H1 (cell line): ENCODE data around the gene C3orf80. TPM values are rescaled to one million over a fixed set of nuclear protein-coding genes. Genes with fewer than 3 reads are reported as not detected.

Source experiments
- CTCF ChIA-PET: fragments of 300-600 bp; sonication (Branson Sonifier 250); formaldehyde crosslinking; loops from one replicate; lab custom pipeline; 2021; ENCODE audit not compliant: partially characterized antibody; lab: Charles Lee
- POLR2A ChIA-PET: fragments of 300-600 bp; sonication (Branson Sonifier 250); formaldehyde crosslinking; loops from one replicate; lab custom pipeline; 2021; ENCODE audit warnings: inconsistent platforms; ENCODE audit not compliant: partially characterized antibody; lab: Charles Lee
- DNase-seq, 2 experiments: peaks; one replicate each; pipeline versions ENCODE4 v3.0.0 to v3.0.0-alpha.2; 2010 to 2022; ENCODE audit warnings: low spot score in 2 of 2, low read depth in 1 of 2, mixed read lengths in 1 of 2
- FAIRE-seq: peaks from 2 replicates; lab custom pipeline; 2011; peaks lifted over from hg19 to GRCh38; lab: Jason Lieb, UNC
- H2AFZ ChIP-seq: 2 replicates; pipeline ENCODE4 v1.8.1; 2012; ENCODE audit warnings: low read length, inconsistent platforms
- H2AK5ac ChIP-seq: 2 replicates; pipeline ENCODE4 v1.6.1; 2013; ENCODE audit warnings: low read depth, low read length
- H2BK120ac ChIP-seq: replicated peaks from 2 replicates; pipeline ENCODE3; 2013; ENCODE audit warnings: low read depth, low read length, inconsistent platforms
- H2BK12ac ChIP-seq: 2 replicates; pipeline ENCODE4 v1.6.1; 2013; ENCODE audit warnings: low read depth, low read length
- H2BK15ac ChIP-seq: 2 replicates; pipeline ENCODE4 v1.6.1; 2013; ENCODE audit warnings: low read length
- H2BK20ac ChIP-seq: 2 replicates; pipeline ENCODE4 v1.6.1; 2013; ENCODE audit warnings: low read length
- H2BK5ac ChIP-seq: 2 replicates; pipeline ENCODE4 v1.6.1; 2013; ENCODE audit warnings: low read depth, low read length
- H3K14ac ChIP-seq: 2 replicates; pipeline ENCODE4 v1.6.1; 2013; ENCODE audit warnings: inconsistent platforms; ENCODE audit not compliant: insufficient read length
- H3K18ac ChIP-seq: 2 replicates; pipeline ENCODE4 v1.6.1; 2013; ENCODE audit warnings: low read length; ENCODE audit errors: extremely low read depth
- H3K23ac ChIP-seq: 2 replicates; pipeline ENCODE4 v1.6.1; 2013; ENCODE audit warnings: inconsistent platforms; ENCODE audit not compliant: insufficient read length
- H3K23me2 ChIP-seq: 2 replicates; pipeline ENCODE4 v1.6.1; 2013; ENCODE audit warnings: low read depth, low read length
- H3K27ac ChIP-seq: 2 replicates; pipeline ENCODE4 v1.6.1; 2011; ENCODE audit warnings: low read depth, low read length, inconsistent platforms
- H3K27me3 ChIP-seq, 4 experiments: replicated peaks in 1 of 4; 1 replicate in 1 of 4; 2 replicates in 3 of 4; pipeline versions ENCODE4 v1.6.1 to v1.8.1; 2011 to 2013; ENCODE audit warnings: low read length in 3 of 4, mild to moderate bottlenecking in 3 of 4, inconsistent platforms in 2 of 4, mixed read lengths in 2 of 4, moderate library complexity in 1 of 4; ENCODE audit not compliant: control insufficient read depth in 3 of 4, insufficient read depth in 3 of 4; ENCODE audit errors: extremely low read depth in 1 of 4
- H3K36me3 ChIP-seq, 4 experiments: 2 replicates each; pipeline versions ENCODE4 v1.6.1 to v1.8.1; 2011 to 2013; ENCODE audit warnings: mild to moderate bottlenecking in 4 of 4, low read length in 3 of 4, moderate library complexity in 2 of 4, control low read depth in 1 of 4, inconsistent platforms in 1 of 4; ENCODE audit not compliant: insufficient read depth in 4 of 4, control insufficient read depth in 2 of 4
- H3K4ac ChIP-seq: replicated peaks from 2 replicates; pipeline ENCODE3; 2013; ENCODE audit warnings: low read length, low read depth, mixed read lengths, inconsistent platforms; ENCODE audit not compliant: insufficient read length
- H3K4me1 ChIP-seq, 4 experiments: replicated peaks in 1 of 4; 1 replicate in 1 of 4; 2 replicates in 3 of 4; pipeline versions ENCODE4 v1.6.1 to v1.8.1; 2011 to 2013; ENCODE audit warnings: low read length in 3 of 4, inconsistent platforms in 2 of 4, mixed read lengths in 1 of 4; ENCODE audit not compliant: insufficient read depth in 4 of 4, control insufficient read depth in 3 of 4
- H3K4me2 ChIP-seq, 2 experiments: 2 replicates each; pipeline versions ENCODE4 v1.6.1 to v1.8.1; 2011 to 2013; ENCODE audit warnings: low read depth in 2 of 2, low read length in 2 of 2, control low read depth in 1 of 2, inconsistent platforms in 1 of 2, mild to moderate bottlenecking in 1 of 2; ENCODE audit not compliant: insufficient read depth in 1 of 2
- H3K4me3 ChIP-seq, 4 experiments: fragments of 200-600, 300-600 bp in 1 of 4; sonication (generic), shearing (Covaris generic), sonication (Bioruptor Twin) in 1 of 4; 2 replicates each; pipeline versions ENCODE4 v1.5.1 to v1.8.1; 2011 to 2016; ENCODE audit warnings: low read length in 4 of 4, low read depth in 3 of 4, control low read depth in 2 of 4, inconsistent platforms in 2 of 4, mild to moderate bottlenecking in 2 of 4, mixed read lengths in 1 of 4, moderate library complexity in 1 of 4; ENCODE audit not compliant: insufficient read depth in 2 of 4; ENCODE audit errors: extremely low read depth in 1 of 4
- H3K56ac ChIP-seq: replicated peaks from 2 replicates; pipeline ENCODE3; 2013; ENCODE audit warnings: low read depth, mild to moderate bottlenecking, mixed read lengths, low read length, inconsistent platforms; ENCODE audit not compliant: insufficient read length
- H3K79me1 ChIP-seq: 2 replicates; pipeline ENCODE4 v1.6.1; 2013; ENCODE audit warnings: low read depth, low read length, control low read depth
- H3K79me2 ChIP-seq, 2 experiments: 2 replicates each; pipeline versions ENCODE4 v1.6.1 to v1.8.1; 2012 to 2013; ENCODE audit warnings: low read length in 2 of 2, mild to moderate bottlenecking in 2 of 2, inconsistent platforms in 1 of 2; ENCODE audit not compliant: insufficient read depth in 2 of 2, control insufficient read depth in 1 of 2
- H3K9ac ChIP-seq, 4 experiments: replicated peaks in 1 of 4; 1 replicate in 1 of 4; 2 replicates in 3 of 4; pipeline versions ENCODE4 v1.6.1 to v1.8.1; 2011 to 2013; ENCODE audit warnings: low read depth in 3 of 4, low read length in 3 of 4, control low read depth in 2 of 4, mild to moderate bottlenecking in 2 of 4, moderate library complexity in 2 of 4, inconsistent platforms in 1 of 4; ENCODE audit errors: extremely low read depth in 1 of 4
- H3K9me3 ChIP-seq, 2 experiments: 2 replicates each; pipeline versions ENCODE4 v1.6.1 to v1.8.1; 2012 to 2013; ENCODE audit warnings: mild to moderate bottlenecking in 2 of 2, moderate library complexity in 2 of 2, control low read depth in 1 of 2, inconsistent platforms in 1 of 2, low read depth in 1 of 2, low read length in 1 of 2, mixed read lengths in 1 of 2; ENCODE audit not compliant: insufficient read depth in 2 of 2
- H4K20me1 ChIP-seq, 2 experiments: replicated peaks in 1 of 2; 2 replicates each; pipeline versions ENCODE3 to v1.8.1; 2011 to 2013; ENCODE audit warnings: inconsistent platforms in 2 of 2, low read length in 2 of 2, mild to moderate bottlenecking in 1 of 2; ENCODE audit not compliant: insufficient read depth in 2 of 2, control insufficient read depth in 1 of 2
- H4K5ac ChIP-seq: 2 replicates; pipeline ENCODE4 v1.6.1; 2013; ENCODE audit warnings: low read length, low read depth, mixed read lengths, inconsistent platforms; ENCODE audit not compliant: insufficient read length
- H4K8ac ChIP-seq: 2 replicates; pipeline ENCODE4 v1.8.0; 2013; ENCODE audit warnings: mild to moderate bottlenecking, moderate library complexity, low read length, inconsistent platforms; ENCODE audit not compliant: insufficient read depth; ENCODE audit errors: extremely low read depth
- H4K91ac ChIP-seq: replicated peaks from 2 replicates; pipeline ENCODE3; 2013; ENCODE audit warnings: low read length, mixed read lengths, inconsistent platforms; ENCODE audit not compliant: insufficient read length
- BCL11A ChIP-seq, 2 experiments: IDR thresholded peaks; one replicate each; pipeline ENCODE4 v1.6.1; 2011; ENCODE audit warnings: low read depth in 2 of 2, low read length in 2 of 2, mild to moderate bottlenecking in 2 of 2
- RBBP5 ChIP-seq: IDR thresholded peaks from 2 replicates; pipeline ENCODE4 v1.7.1; 2012; ENCODE audit warnings: low read depth, mild to moderate bottlenecking, inconsistent platforms, low read length, moderate library complexity, borderline replicate concordance
- SP2 ChIP-seq: IDR thresholded peaks from 2 replicates; pipeline ENCODE4 v1.6.1; 2012; ENCODE audit warnings: mild to moderate bottlenecking, low read length, inconsistent platforms
- WGBS, 2 experiments: shearing (Covaris generic) in 1 of 2; methylation state at CpG; one replicate each; pipeline versions ENCODE4 v1.1.6 to v1.1.7; 2013 to 2015; ENCODE audit warnings: low lambda C conversion rate in 2 of 2, mixed read lengths in 2 of 2, inconsistent platforms in 1 of 2, low coverage in 1 of 2, missing lambda C conversion rate in 1 of 2; ENCODE audit not compliant: insufficient replicate concordance in 2 of 2, insufficient coverage in 1 of 2, insufficient read length in 1 of 2; ENCODE audit errors: extremely low coverage in 1 of 2, missing lambda C conversion rate in 1 of 2; 5-methylcytosine and 5-hydroxymethylcytosine counted together
- polyA plus RNA-seq, 7 experiments: library from polyadenylated mRNA; depleted of rRNA in 3 of 7; stranded (reverse) in 5 of 7; unstranded in 2 of 7; fragments of >200 nt in 5 of 7; fragments of 200-250 nt in 2 of 7; gene quantifications; 1 replicate in 5 of 7; 2 replicates in 1 of 7; 4 replicates in 1 of 7; pipeline versions ENCODE4 v1.2.1 to v1.2.3, GENCODE V29; 2011 to 2013; ENCODE audit warnings: missing spikeins in 2 of 7, mixed read lengths in 2 of 7
- total RNA-seq: library from RNA; stranded (reverse); fragmentation: NEBNext Ultra II Directional; extraction: Animal tissue kit (Norgen Biotek cat#: 25700); gene quantifications from 2 replicates; pipeline ENCODE4 v1.2.1, GENCODE V29; 2021
- TF ChIP-seq, protein P1 (sequence below): IDR thresholded peaks from 2 replicates; pipeline ENCODE4 v1.6.1; 2011; ENCODE audit warnings: low read length, improper control_type of control experiment
- TF ChIP-seq, protein P2 (sequence below): IDR thresholded peaks from 2 replicates; pipeline ENCODE4 v1.6.1; 2012; ENCODE audit warnings: inconsistent platforms

C3orf80 gene
- total and polyA plus RNA-seq, 2 of the 8 experiments (the other 6 are each of a cell fraction or from before 2014, with no cell fraction given): 0.57 to 1.1 TPM

DNA sequence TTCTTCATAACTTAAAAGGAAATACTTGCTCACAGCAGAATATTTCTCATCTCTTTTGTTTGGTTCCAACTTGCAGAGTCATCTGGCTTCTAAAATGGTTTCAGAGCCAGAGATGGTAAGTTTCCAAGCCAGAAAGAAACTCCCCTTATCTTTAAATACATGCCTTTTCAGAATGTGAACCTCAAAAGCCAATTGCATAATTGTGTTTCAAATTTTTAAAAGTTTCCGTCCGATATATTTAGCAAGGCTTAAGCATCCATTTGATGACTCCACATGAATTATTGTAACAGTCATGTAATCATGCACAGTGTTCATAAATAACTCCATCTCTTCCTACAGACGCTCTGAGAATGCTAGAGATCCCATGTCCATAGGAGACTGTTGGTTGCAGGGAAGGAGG, 40.6 kb upstream of the C3orf80 start:
- H3K4me2 ChIP-seq: no peak overlapping the region
- no peak overlapping the region for H3K27ac ChIP-seq
- H4K5ac ChIP-seq: no peak overlapping the region
- no peak for DNase-seq
- no peaks in the 10 kb centered on the region for H3K79me2 ChIP-seq
- H3K36me3 ChIP-seq: no peaks in the 10 kb centered on the region
- no peak overlapping the region for H4K91ac ChIP-seq
- no peak overlapping the region for H2AFZ ChIP-seq
- no peak overlapping the region for H2BK15ac ChIP-seq
- TF ChIP-seq, protein P1, sequence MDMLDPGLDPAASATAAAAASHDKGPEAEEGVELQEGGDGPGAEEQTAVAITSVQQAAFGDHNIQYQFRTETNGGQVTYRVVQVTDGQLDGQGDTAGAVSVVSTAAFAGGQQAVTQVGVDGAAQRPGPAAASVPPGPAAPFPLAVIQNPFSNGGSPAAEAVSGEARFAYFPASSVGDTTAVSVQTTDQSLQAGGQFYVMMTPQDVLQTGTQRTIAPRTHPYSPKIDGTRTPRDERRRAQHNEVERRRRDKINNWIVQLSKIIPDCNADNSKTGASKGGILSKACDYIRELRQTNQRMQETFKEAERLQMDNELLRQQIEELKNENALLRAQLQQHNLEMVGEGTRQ: no peak
- no peak for TF ChIP-seq SP2
- TF ChIP-seq RBBP5: no peak
- no peak for TF ChIP-seq BCL11A (IDR thresholded peaks at IDR 0.05; ENCODE audit: low read depth in 2 of 2, low read length in 2 of 2)
- TF ChIP-seq, protein P2, sequence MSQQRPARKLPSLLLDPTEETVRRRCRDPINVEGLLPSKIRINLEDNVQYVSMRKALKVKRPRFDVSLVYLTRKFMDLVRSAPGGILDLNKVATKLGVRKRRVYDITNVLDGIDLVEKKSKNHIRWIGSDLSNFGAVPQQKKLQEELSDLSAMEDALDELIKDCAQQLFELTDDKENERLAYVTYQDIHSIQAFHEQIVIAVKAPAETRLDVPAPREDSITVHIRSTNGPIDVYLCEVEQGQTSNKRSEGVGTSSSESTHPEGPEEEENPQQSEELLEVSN: no peak
- FAIRE-seq: no peak
- H3K23me2 ChIP-seq: no peaks in the 10 kb centered on the region
- CTCF ChIA-PET: interaction anchor here (0.6 to 2.1 kb wide), 3 partner anchors 12 to 139 kb away, joined by 3 to 12 read pairs (median 3); no protein-coding TSS in a partner anchor
- no peak overlapping the region for H3K18ac ChIP-seq
- no peaks in the 10 kb centered on the region for H3K79me1 ChIP-seq
- H2BK5ac ChIP-seq: no peak overlapping the region
- H3K9me3 ChIP-seq: no peaks in the 10 kb centered on the region
- POLR2A ChIA-PET: no interaction called here
- H2BK20ac ChIP-seq: no peak overlapping the region
- H3K9ac ChIP-seq: no peak overlapping the region
- WGBS, 2 experiments: 89% methylated on average over 3 of the region's 3 CpGs; no CpG with 5 or more reads in 1 of the 2 experiments
- no peaks in the 10 kb centered on the region for H4K20me1 ChIP-seq
- no peak overlapping the region for H3K4ac ChIP-seq
- no peaks in the 10 kb centered on the region for H3K27me3 ChIP-seq
- H2BK120ac ChIP-seq: no peak overlapping the region
- no peak overlapping the region for H3K23ac ChIP-seq
- H2AK5ac ChIP-seq: no peak overlapping the region
- H3K56ac ChIP-seq: no peak overlapping the region
- H3K4me1 ChIP-seq: no peaks in the 10 kb centered on the region
- H3K4me3 ChIP-seq: no peak overlapping the region
- no peak overlapping the region for H4K8ac ChIP-seq
- no peak overlapping the region for H2BK12ac ChIP-seq
- H3K14ac ChIP-seq: no peak overlapping the region
